Measurements from ENCODE around the gene USP44.

DNA sequence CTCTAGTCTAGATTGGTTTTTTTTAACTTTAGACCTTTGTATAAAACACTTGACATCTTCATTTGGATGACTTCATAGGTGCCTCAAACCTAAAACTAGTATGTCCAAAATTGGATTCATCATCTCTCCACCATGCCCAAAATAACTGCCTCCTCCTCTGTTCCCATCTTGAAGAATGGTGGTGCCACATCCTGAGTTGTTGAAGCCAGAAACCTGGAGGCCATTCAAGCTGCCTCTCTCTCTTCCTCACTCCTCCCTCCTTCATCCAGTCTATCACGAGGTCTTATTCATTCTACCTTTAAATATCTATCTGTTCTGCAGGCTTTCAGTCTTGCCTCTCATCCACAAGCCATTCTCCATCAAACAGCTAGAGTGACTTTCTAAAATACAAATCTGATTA is 26.5 kb upstream of the USP44 start:
- TF ChIP-seq POLR2A (IDR thresholded peaks at IDR 0.05), result no peak
- TF ChIP-seq, protein P1, sequence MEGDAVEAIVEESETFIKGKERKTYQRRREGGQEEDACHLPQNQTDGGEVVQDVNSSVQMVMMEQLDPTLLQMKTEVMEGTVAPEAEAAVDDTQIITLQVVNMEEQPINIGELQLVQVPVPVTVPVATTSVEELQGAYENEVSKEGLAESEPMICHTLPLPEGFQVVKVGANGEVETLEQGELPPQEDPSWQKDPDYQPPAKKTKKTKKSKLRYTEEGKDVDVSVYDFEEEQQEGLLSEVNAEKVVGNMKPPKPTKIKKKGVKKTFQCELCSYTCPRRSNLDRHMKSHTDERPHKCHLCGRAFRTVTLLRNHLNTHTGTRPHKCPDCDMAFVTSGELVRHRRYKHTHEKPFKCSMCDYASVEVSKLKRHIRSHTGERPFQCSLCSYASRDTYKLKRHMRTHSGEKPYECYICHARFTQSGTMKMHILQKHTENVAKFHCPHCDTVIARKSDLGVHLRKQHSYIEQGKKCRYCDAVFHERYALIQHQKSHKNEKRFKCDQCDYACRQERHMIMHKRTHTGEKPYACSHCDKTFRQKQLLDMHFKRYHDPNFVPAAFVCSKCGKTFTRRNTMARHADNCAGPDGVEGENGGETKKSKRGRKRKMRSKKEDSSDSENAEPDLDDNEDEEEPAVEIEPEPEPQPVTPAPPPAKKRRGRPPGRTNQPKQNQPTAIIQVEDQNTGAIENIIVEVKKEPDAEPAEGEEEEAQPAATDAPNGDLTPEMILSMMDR (IDR thresholded peaks at IDR 0.05), result no peak
- no peak for TF ChIP-seq POLR2AphosphoS5 (IDR thresholded peaks at IDR 0.05)

Data from breast epithelium (tissue), 3 donors.